GM19463 (cell line): Measurements from ENCODE around the gene PRKCH.
A peak's percentile ranks its signal among the peaks of the same experiment; 100 is the strongest.

Experiments
- ATAC-seq: cut with Tn5 transposase; IDR thresholded peaks from one replicate; pipeline ENCODE4 v1.9.1; 2021; ENCODE audit warnings: mild to moderate bottlenecking, moderate library complexity; ENCODE audit not compliant: unreplicated experiment

Gene PRKCH

GRCh38 chr14:61470261-61470960 is 149.0 kb downstream of the PRKCH start:
- no peak for ATAC-seq

GRCh38 chr14:61470961-61471293 is 149.5 kb downstream of the PRKCH start:
- no peak for ATAC-seq

DNA sequence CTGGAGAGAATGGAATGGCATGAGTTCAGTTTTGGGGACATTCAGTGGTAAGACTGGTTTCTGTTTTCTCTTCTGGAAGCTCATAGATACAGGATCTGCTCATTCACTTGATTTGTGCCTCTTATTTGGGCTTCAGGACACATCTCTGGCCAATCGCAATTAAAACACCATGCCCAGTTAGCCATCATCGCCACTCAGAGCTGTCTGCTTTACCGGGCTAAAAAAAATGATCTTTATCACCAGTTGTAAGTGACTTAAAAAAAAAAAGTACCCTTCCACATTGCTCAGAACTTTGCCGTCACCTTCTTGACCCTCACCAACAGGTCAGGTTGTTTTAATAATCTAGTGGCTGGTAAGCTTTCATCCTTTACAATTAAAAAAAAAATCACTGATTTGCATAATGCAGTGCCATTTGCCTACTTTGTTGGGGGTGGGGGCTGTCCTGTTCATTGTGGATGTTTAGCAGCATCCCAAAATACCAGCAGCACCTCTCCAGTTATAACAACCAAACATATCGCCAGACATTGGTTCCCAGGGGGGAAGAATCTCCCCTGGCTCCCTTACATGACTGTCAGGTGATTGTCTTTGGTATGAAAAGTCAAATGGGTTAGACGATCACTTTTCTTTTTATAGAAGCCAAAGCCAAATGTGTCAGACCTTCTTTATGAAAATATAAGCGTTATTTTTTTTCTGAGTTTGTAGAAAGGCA is 150.1 kb downstream of the PRKCH start:
- no peak for ATAC-seq

DNA sequence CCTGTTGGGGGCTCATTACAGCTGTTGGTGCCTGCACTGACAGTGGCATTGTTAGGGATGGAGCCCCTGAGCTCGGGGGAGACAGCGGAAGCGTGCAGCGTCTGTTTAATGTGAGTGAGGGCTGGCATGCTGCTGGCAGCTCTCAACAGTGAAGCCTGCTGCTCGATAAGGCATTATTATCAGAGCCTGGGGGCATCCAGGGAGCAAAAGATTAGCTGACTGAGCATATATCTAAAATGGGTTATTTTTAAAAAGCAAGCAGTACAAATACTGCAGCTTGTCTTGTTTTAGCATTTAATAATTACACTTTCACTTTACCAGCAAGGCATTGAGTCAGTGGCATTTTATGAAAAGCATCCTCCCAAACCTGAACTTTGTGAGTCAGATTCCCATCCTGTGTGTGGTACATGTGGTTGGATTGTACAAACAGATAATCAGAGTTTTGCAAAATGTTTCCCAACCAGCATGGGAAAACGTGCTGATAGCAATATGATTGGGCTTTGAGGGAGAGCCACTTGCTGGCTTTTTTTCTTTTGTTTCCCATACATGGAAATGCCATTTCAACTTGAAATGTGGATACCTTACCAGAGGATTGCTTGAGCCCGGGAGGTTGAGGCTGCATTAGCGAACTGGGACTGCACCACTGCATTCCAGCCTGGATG is 150.8 kb downstream of the PRKCH start:
- no peak for ATAC-seq

- no peak for ATAC-seq
These were observed 151.5 kb downstream of the PRKCH start for GRCh38 chr14:61472801-61473376.

DNA sequence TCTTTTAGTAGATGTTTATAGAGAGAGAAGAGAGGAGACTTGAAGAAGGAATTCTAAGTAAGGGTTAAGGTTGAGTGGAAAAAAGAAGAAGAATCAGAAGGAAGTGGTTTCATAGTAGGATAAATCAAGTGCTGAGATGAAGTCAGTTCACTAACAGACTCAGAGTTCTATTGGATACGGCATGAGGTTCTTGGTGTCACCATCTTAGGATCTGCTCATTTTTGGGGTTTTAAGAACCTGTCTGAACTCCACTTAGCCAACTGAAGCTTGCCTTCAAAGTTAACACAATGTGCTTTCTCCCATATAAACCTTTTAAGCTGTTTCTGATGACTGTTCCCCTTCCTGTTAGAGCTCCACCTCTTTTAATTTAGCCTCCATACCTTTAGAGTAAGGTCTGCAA is 152.6 kb downstream of the PRKCH start:
- no peak for ATAC-seq

- ATAC-seq = no peak
These were observed 153.3 kb downstream of the PRKCH start for GRCh38 chr14:61474701-61475100.

DNA sequence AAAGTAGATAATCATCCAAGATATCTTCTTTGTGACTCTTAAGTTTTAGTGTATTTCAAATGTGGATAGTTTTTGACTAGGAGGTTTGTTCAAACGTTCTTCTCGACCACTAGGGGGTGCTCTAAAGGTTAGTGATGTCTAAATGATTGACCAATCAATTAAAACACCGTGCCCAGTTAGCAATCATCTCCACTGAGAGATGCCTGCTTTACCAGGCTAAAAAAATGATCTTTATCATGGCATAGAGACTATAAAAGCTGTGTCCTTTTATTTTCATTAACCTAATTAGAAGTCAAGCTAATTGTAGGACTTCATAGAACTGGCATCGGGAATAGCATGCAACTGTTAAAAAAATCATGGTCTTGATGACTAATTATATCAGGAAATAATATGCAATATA is 153.9 kb downstream of the PRKCH start:
- ATAC-seq = no peak

DNA sequence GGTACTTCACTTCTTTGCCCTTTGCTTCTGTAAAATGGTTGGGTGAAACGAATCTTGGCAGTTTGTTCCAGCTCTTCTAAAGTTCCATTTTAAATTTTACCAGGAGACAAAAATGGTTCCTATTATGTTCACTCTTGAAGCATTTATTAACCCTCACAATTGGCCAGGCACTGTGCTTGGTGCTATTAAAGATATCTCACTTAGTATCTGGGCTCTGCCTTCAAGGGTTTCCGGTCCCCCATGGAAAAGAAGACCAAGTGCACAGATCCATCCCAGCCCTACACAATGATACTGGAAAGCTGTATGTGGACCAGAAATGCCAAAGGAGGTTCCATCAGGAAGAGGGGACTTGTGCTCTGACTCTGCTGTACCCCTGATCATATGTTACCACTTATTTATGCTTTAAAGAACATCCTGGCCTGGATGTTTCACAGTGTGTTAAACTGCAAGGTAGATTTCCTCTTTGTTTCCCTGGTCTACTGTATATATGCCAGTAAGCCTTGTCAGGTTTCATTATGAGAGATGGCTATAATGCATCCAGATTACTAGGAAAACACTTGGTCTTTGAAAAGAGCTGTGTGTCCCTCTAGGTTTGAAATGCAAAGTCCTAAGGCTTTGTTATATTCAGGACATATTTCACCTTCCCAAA is 154.8 kb downstream of the PRKCH start:
- no peak for ATAC-seq

GRCh38 chr14:61476754-61477410 is 155.5 kb downstream of the PRKCH start:
- no peak for ATAC-seq

DNA sequence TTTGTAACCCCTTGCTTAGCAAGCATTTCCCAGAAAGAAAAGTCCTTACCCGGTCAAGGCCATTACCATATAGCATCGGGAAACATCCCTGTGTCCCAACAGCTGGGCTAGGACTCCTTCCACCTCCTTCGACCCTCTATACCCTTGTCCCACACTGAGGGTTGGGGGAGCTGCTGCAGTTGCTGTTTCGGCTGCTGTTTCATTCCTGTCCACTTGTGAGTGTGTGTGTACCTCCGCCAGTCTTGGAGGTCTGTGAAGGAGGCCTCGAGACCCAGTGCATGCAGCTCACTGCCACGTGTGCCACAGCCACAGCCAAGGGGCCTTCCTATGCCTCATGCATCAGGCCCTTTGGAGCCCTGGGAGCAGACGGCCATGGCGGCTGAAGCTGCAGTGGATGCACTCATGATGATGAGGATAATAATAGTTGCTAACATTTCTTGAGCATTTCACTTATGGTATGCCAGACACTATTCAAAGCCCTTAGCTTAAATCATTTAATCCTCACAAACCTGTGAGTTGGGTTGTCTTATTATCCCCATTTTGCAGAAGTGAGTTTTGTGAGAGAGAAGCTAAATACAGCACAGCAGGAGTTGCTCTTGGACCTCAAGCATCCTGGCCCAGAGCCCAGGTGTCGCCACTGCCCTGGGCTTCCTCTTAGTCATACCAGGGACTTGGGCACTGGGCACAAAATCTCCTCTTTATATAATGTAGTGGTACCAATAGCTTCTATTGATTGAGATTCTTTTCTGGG is 156.5 kb downstream of the PRKCH start:
- ATAC-seq = peak; percentile 22

DNA sequence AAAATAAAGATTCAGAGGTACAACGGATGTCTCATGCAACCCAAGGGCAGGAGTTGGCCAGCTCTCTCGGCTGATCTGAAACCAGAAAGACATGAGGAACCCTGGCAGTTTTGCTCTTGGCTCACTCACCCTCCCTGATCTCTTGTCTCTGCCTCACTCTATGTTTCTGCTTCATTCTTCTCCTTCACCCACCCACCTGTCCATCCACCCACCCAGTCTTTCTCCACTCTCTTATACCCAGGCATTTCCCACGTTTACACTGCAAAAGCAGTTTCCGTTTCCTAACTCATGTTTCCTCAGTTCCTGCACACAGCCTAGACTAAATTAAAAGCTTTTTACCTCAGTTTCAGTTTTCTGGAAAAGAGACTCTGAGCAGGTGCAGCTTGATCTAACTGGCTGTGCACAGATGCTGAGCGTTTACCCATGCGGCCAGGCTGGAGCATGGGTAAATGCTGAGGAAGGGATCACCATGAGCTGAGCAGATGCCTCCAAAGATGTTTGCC is 157.6 kb downstream of the PRKCH start:
- ATAC-seq = peak; percentile 42

- no peak for ATAC-seq
These were observed 158.5 kb downstream of the PRKCH start for GRCh38 chr14:61479746-61480502.

- ATAC-seq = no peak
These were observed 159.4 kb downstream of the PRKCH start for GRCh38 chr14:61480704-61481285.

GRCh38 chr14:61481701-61482100 is 160.3 kb downstream of the PRKCH start:
- no peak for ATAC-seq

DNA sequence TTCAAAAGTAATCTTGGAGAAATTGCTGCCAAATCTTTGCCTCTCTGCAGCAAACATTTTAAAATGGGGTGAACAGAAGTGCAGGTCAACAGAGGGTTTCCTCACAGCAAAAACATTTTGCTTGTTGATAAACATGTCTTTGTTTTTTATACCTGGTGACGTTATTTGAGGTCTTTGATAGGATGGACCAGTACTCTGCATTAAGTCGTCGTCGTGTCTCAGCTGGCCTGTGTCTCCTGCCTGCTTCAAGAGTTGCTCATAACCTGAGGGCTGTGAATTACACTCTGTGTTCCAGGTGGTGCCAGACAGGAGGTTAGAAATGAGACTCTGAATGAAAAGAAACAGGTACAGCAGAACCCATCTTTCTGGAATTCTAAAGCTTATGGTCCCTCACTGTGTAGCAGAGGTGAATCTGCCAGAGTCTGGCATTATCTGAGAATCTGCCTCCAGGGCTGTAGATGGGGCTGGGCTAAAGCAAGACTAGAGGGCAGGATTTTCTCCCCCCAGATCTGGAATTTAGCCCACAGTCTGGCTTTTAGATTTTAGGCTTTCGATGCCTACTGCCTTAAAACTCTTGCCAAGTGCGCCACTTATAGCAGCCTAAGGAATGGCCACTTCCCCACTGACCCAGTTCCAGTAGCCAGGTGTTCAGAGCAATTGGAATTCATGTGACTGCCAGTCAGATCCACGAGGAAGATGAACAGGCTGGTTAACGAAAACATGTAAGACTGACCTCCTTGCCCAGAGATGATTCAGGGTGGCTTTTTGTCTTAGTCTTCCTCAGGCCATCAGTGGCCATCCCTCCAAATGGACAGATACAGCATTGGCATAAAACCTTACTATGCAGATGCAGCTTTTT is 161.2 kb downstream of the PRKCH start:
- no peak for ATAC-seq

- no peak for ATAC-seq
These were observed 162.1 kb downstream of the PRKCH start for GRCh38 chr14:61483476-61483875.

- no peak for ATAC-seq
These were observed 162.7 kb downstream of the PRKCH start for GRCh38 chr14:61484031-61484430.
